GM21576 (cell line): ENCODE data around the gene CPSF3.

ENCODE experiments used
- ATAC-seq: cut with Tn5 transposase; IDR thresholded peaks from one replicate; pipeline ENCODE4 v1.9.1; 2021; ENCODE audit warnings: mild to moderate bottlenecking, moderate library complexity; ENCODE audit not compliant: unreplicated experiment

Gene CPSF3

GRCh38 chr2:9462886-9463697, 39.6 kb downstream of the CPSF3 start:
- no peak for ATAC-seq

DNA sequence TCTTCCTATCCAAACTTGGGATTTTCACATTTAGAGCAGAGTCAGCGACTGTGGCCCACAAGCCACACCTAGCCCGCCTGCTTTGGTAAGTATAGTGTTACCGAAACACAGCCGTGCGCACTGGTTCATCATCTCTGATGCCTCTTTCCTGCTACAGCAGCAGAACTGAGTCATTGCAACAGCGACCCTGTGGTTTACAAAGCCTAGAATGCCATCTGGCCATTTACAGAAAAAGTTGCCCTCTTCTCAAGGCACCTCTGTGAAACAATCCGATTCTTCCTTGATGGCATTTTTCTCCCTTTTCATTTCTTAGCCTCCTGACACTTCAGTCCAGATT, 40.2 kb downstream of the CPSF3 start:
- ATAC-seq: no peak

DNA sequence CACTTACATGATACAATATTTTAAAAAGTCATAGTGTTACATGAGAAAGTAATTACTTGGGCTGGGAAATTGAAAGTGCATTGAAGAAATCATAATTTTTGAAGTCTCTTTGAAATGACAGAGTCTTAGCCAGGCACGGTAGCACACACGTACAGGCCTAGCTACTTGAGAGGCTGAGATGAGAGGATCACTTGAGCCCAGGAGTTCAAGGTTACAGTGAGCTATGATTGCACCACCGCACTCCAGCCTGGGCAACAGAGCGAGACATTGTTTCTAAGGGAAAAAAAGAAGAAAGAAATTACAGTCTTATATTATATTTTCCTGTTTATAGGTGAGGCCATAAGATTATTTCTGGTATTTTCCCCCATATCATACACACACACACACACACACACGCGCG, 41.7 kb downstream of the CPSF3 start:
- ATAC-seq: no peak

- ATAC-seq: no peak
Measured at GRCh38 chr2:9466147-9466683, 42.8 kb downstream of the CPSF3 start.

DNA sequence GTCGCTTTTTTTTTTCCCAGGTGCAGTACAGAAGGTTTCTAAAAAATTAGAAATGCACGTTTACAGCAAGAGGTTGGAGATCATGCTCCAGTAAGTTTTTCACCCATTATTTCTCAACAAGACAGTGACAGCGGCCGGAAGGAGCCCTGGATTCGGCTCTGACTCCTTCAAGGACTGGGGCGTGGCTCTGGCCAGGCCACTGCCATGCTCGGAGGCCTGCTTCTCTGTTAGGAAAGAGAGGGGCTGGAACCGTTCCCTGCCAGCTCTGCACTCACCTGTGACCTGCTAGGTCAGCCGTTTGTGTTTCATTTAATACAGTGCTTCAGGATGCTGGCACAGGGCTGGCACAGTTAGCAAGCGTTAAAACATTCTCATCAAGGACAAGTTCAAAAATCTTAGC, 44.2 kb downstream of the CPSF3 start:
- ATAC-seq: no peak

GRCh38 chr2:9471206-9471605, 47.8 kb downstream of the CPSF3 start:
- ATAC-seq: no peak

DNA sequence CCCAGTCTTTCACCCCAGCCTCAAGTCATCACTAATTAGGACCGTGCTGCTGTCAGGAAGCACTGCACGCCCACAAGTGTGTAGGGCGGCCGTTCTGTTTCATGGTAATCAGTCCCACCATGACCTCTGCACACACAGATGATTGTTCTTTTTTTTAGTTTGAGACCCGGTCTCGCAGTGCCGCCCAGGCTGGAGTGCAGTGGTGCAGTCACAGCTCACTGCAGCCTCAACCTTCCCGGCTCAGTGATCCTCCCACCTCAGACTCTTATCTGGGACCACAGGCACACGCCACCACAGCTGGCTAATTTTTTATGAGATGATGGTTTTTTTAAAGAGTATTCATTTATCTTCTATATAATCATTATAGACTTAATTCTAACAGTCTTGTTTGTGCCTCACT, 49.1 kb downstream of the CPSF3 start:
- no peak for ATAC-seq

GRCh38 chr2:9473308-9473984, 50.0 kb downstream of the CPSF3 start:
- ATAC-seq: no peak

GRCh38 chr2:9473985-9474360, 50.5 kb downstream of the CPSF3 start:
- ATAC-seq: peak; percentile 10

- peak; percentile 75 for ATAC-seq
Measured at GRCh38 chr2:9474361-9475057, 51.1 kb downstream of the CPSF3 start, which contains the start of gene IAH1. Gene IAH1, plus strand, starts transcription at chr2:9474551. Its CDS starts 16 bp downstream, at chr2:9474567.

DNA sequence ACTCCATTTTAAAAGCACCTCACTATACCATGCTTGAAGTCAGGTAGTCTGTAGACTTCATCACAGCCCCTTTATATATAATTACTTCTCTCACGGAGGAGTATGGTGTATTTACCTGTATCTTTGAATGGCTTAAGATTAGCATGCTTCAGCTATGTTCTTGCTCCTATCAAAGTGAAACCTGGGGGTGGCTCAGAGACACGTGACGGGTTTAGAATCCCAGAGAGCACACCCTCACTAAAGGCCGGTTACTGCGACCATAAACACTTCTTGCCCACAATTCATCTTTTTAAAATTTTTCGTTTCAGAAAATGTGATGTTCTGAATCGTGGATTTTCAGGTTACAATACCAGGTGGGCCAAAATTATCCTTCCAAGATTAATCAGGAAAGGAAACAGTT, 54.5 kb downstream of the CPSF3 start:
- no peak for ATAC-seq

DNA sequence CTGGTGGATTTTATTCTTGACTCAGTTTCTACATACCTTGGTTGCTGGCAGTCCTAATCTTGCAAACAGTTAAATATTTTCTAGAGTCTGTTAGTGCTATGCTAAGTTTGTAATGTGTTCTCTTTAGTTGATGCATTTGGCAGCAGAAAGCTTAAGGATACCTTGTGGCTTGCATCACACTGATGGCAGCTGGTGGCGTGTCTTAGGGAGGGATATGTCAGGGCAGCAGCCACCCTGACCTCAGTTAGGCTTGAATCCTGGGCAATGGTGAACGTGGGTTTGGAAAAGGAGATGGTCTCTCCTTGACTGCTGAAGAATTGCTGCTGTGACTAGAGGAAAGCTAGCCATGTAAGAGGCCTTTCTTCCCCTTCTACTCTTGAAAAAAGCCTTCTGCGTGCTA, 55.1 kb downstream of the CPSF3 start:
- ATAC-seq: no peak

DNA sequence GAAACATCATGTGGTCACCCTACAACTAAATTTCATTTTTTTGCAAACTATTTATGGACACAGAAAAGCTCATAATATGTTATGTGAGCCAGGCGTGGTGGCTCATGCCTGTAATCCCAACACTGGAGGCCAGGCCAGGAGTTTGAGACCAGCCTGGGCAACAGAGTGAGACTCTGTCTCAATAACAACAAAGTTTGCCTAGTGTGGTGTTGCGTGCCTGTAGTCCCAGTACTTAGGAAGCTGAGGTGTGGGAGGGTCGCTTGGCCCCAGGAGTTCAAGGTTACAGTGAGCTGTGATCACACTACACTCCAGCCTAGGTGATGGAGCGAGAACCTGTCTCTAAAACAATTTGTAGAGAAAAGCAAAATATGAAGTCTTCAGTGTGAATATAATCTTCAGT, 56.7 kb downstream of the CPSF3 start:
- ATAC-seq: no peak

GRCh38 chr2:9483107-9483506, 59.7 kb downstream of the CPSF3 start:
- no peak for ATAC-seq

DNA sequence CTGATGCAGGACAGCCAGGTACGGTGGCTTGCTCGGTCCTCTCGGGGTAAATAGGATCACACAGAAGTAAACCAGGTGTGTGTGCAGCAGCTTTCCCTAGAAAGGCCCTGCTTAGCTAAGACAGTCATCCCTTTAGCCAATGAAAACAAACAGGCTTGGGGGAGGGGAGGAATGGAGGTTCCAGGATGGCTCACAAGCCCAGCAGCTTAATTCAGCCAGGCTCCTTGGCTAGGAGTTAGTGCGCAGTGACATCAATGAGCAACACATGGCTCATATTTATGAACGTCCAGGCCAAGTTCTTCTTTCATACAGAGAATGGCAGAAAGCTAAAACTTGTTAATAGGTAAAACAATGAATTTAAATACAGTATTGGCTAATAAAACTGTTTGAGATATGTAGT, 61.1 kb downstream of the CPSF3 start:
- no peak for ATAC-seq

DNA sequence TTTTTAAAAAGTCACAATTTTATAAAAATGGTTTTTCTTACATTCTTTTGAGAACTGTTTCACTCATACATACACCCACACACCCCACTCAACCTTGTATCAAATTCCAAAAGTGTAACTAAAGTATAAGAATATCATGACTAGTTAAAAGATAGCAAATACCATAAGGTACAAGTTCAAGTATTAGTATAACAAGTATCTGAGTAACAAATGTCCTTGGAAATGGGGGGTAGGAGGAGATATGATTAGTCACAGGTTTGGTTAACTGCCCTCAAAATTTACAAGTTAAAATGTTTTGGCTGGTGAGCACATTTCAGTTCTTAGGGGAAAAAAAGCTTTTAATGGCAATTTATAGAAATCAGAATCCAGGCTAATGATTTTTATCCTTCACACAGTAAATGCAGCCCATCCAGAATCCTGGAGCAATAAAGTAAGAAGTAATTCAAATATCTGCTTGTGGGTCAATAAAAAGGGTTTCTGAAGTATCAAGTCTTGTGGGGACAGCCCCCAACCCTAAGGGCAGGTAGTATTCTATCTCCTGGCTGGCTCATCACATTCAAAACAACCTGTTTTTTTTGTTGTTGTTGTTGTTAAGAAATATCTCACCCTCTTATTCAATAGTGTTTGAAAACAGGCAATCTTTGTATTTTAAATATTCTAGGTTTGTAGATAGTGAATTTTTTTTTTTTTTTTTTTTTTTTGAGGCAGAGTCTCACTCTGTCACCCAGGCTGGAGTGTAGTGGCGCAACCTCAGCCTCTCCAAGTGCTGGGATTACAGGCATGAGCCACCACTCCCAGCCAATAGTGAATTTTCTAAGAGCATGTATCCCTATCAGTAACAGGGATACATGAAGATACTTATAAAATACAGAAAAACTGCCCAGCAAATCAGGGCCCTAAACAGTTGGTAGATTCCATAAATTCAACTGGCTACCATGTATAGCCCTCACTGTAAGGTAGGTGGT, 65.4 kb downstream of the CPSF3 start:
- no peak for ATAC-seq

GRCh38 chr2:9490789-9491188, 67.3 kb downstream of the CPSF3 start:
- ATAC-seq: no peak

DNA sequence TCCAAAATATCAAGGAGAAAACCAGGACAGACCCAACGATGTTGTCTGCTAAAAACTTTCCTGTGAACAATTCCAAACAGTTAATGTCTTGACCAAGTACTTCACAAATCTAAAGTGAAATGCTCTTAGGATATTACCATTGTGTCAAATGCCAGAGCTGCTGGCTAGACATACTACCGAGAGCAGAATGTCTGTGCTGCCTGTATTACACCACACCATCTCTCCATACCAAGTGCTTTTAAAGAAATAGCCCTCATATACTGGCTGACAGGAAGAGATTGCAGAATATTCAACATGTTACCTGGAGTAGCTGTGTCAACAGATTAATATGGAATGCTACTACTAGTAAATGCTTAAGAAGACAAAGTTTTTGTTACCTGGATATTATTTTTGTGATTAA, 69.5 kb downstream of the CPSF3 start:
- ATAC-seq: no peak

DNA sequence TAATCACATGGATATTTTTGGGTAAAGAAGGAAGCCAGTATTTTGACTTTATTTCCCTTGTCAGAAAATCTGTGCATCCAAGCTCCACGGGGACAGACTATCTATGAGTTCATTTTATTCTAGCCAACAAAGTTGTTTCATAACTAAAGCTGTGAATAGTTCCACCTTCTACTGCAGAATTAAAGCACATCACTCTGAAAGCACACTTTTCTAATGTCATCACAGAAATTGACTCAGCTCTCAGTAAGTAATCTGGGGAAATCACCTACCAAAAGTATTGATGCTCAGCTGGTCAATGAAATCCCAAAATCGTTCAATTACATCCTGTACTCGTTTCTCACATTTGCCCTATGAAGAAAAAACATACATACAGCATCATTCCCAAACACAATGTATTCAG, 70.0 kb downstream of the CPSF3 start:
- no peak for ATAC-seq

GRCh38 chr2:9494081-9494480, 70.6 kb downstream of the CPSF3 start:
- ATAC-seq: no peak

GRCh38 chr2:9497017-9497416, 73.6 kb downstream of the CPSF3 start:
- ATAC-seq: no peak
